SU-DHL-6 (cell line): ENCODE measurements around the gene STIMATE.

Source experiments
- EZH2phosphoT487 ChIP-seq: fragments of 200-600 bp; sonication (generic), shearing (Covaris generic); conservative IDR thresholded peaks from 2 replicates; pipeline ENCODE4 v1.6.1; 2018; ENCODE audit warnings: mild to moderate bottlenecking, antibody characterized with exemption, low read length, moderate library complexity, mixed read lengths
- TF ChIP-seq, protein P1 (sequence below): fragments of 200-600 bp; sonication (generic); IDR thresholded peaks from one replicate; pipeline ENCODE4 v1.5.1; 2017; ENCODE audit warnings: antibody characterized with exemption, mild to moderate bottlenecking, low read length, moderate library complexity; ENCODE audit not compliant: insufficient read depth, poor library complexity, severe bottlenecking

DNA sequence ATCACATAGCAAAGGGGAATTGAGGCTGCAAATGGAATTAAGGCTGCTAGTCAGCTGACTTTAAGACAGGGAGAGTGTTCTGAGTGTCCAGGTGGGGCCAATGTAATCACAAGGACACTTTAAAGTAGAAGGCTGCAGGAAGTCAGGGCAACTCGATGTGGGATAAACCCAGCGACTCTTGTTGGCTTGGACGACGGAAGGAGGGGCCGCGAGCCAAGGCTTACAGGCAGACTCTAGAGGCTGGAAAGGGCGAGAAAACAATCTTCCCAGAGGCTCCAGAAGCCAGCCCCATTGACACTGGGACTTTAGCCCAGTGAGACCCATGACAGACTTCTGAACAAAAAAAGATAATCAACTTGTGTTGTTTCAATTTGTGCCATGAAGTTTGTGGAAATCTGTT, 49.6 kb downstream of the STIMATE start:
- TF ChIP-seq, protein P1, sequence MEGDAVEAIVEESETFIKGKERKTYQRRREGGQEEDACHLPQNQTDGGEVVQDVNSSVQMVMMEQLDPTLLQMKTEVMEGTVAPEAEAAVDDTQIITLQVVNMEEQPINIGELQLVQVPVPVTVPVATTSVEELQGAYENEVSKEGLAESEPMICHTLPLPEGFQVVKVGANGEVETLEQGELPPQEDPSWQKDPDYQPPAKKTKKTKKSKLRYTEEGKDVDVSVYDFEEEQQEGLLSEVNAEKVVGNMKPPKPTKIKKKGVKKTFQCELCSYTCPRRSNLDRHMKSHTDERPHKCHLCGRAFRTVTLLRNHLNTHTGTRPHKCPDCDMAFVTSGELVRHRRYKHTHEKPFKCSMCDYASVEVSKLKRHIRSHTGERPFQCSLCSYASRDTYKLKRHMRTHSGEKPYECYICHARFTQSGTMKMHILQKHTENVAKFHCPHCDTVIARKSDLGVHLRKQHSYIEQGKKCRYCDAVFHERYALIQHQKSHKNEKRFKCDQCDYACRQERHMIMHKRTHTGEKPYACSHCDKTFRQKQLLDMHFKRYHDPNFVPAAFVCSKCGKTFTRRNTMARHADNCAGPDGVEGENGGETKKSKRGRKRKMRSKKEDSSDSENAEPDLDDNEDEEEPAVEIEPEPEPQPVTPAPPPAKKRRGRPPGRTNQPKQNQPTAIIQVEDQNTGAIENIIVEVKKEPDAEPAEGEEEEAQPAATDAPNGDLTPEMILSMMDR, result no peak
- TF ChIP-seq EZH2phosphoT487, result no peak
